LNCaP clone FGC (cell line): ENCODE results near the gene CACNA1E.

ENCODE experiments used
- DNase-seq: peaks from one replicate; pipeline ENCODE4 v3.0.0-alpha.2; 2011; ENCODE audit warnings: low read depth
- H3K4me3 ChIP-seq: 2 replicates; pipeline ENCODE4 v1.5.1; 2011; ENCODE audit warnings: mild to moderate bottlenecking, low read depth, low read length, control low read depth
- CTCF ChIP-seq: IDR thresholded peaks from 2 replicates; pipeline ENCODE4 v1.5.1; 2012; ENCODE audit warnings: mild to moderate bottlenecking; ENCODE audit not compliant: control insufficient read depth, insufficient read depth; ENCODE audit errors: extremely low read depth

CACNA1E gene

GRCh38 chr1:181640956-181641355 is 157.6 kb downstream of the CACNA1E start:
- TF ChIP-seq CTCF, result no peak
- DNase-seq, result no peak
- H3K4me3 ChIP-seq, result no peak overlapping the region

GRCh38 chr1:181643631-181644030 is 160.3 kb downstream of the CACNA1E start:
- H3K4me3 ChIP-seq, result no peak overlapping the region
- TF ChIP-seq CTCF, result no peak
- DNase-seq, result no peak

GRCh38 chr1:181645171-181645570 is 161.9 kb downstream of the CACNA1E start:
- no peak overlapping the region for H3K4me3 ChIP-seq
- no peak for DNase-seq
- TF ChIP-seq CTCF, result no peak

GRCh38 chr1:181646710-181647109 is 163.4 kb downstream of the CACNA1E start:
- TF ChIP-seq CTCF, result no peak
- H3K4me3 ChIP-seq, result no peak overlapping the region
- DNase-seq, result no peak

- no peak for DNase-seq
- H3K4me3 ChIP-seq, result no peak overlapping the region
- no peak for TF ChIP-seq CTCF
Measured at GRCh38 chr1:181647314-181648035, 164.2 kb downstream of the CACNA1E start.

GRCh38 chr1:181651276-181651675 is 168.0 kb downstream of the CACNA1E start:
- no peak overlapping the region for H3K4me3 ChIP-seq
- no peak for TF ChIP-seq CTCF
- no peak for DNase-seq

GRCh38 chr1:181655756-181656155 is 172.4 kb downstream of the CACNA1E start:
- no peak for TF ChIP-seq CTCF
- H3K4me3 ChIP-seq, result no peak overlapping the region
- no peak for DNase-seq
